NCI-H1048 (cell line): ENCODE data around the gene LYG2.
"Not testable (repeated sequence)": the region's sequence is repeated elsewhere in the genome, so short reads cannot be mapped to it uniquely, and the experiment has no call there.

ENCODE experiments used
- DNase-seq: peaks from one replicate; lab custom pipeline; 2025; lab: John Stamatoyannopoulos, UW

The LYG2 gene

GRCh38 chr2:99200076-99200800 is 55.2 kb downstream of the LYG2 start:
- DNase-seq, result no peak

- no peak for DNase-seq
Observed at GRCh38 chr2:99198103-99198841, 57.2 kb downstream of the LYG2 start.

- DNase-seq, result not testable (repeated sequence)
Observed at GRCh38 chr2:99192364-99192763, 63.1 kb downstream of the LYG2 start.
